HEK293 (cell line): ENCODE measurements around the gene NCOR2.

Source experiments
- CTCF ChIA-PET: fragments of 350-600 bp; formaldehyde crosslinking; extraction: SDS; loops from one replicate; lab custom pipeline; 2021; ENCODE audit warnings: antibody characterized with exemption; lab: Yijun Ruan, JAX
- POLR2A ChIA-PET: fragments of 300-600 bp; formaldehyde crosslinking; extraction: SDS; loops from one replicate; lab custom pipeline; 2020; ENCODE audit warnings: antibody characterized with exemption, inconsistent platforms; lab: Yijun Ruan, JAX
- H3K27ac ChIP-seq: fragments of 200-500 bp; sonication (Bioruptor generic); 2 replicates; pipeline ENCODE4 v1.5.1; 2014; ENCODE audit warnings: low read depth, low read length, control low read depth, inconsistent platforms; ENCODE audit errors: extremely low read depth
- H3K36me3 ChIP-seq, 2 experiments: fragments of 200-500 bp in 1 of 2; sonication (Bioruptor generic) in 1 of 2; 1 replicate in 1 of 2; 2 replicates in 1 of 2; pipeline ENCODE4 v1.5.1; 2014 to 2017; ENCODE audit warnings: inconsistent platforms in 2 of 2, low read length in 2 of 2; ENCODE audit not compliant: control insufficient read depth in 2 of 2, insufficient read depth in 1 of 2
- H3K4me1 ChIP-seq: fragments of 200-500 bp; sonication (Bioruptor generic); 2 replicates; pipeline ENCODE4 v1.5.1; 2014; ENCODE audit warnings: mild to moderate bottlenecking, low read length, inconsistent platforms; ENCODE audit not compliant: control insufficient read depth, insufficient read depth
- H3K4me3 ChIP-seq: 2 replicates; pipeline ENCODE4 v1.5.1; 2011; ENCODE audit warnings: low read depth, mild to moderate bottlenecking, control low read depth, low read length, moderate library complexity
- H3K9me3 ChIP-seq: fragments of 200-500 bp; sonication (Bioruptor generic); 2 replicates; pipeline ENCODE4 v1.5.1; 2014; ENCODE audit warnings: low read depth, low read length, inconsistent platforms; ENCODE audit not compliant: control insufficient read depth, insufficient read depth
- EGR2 ChIP-seq: fragments of 450-650 bp; formaldehyde crosslinking; IDR thresholded peaks from 2 replicates; pipeline ENCODE4 v1.5.1; 2016; ENCODE audit warnings: low read depth, missing biosample characterization, missing genetic modification characterization
- HOXA7 ChIP-seq: sonication (generic); formaldehyde crosslinking; IDR thresholded peaks from 2 replicates; pipeline ENCODE4 v1.8.1; 2022; ENCODE audit warnings: missing genetic modification reagents, borderline replicate concordance
- HOXD13 ChIP-seq: sonication (generic); formaldehyde crosslinking; IDR thresholded peaks from 2 replicates; pipeline ENCODE4 v1.8.0; 2022; ENCODE audit warnings: missing genetic modification reagents, borderline replicate concordance
- IKZF3 ChIP-seq: fragments of 450-650 bp; IDR thresholded peaks from 2 replicates; pipeline ENCODE4 v1.5.0; 2018; ENCODE audit warnings: missing biosample characterization, mild to moderate bottlenecking, missing genetic modification characterization, moderate library complexity
- KLF8 ChIP-seq: fragments of 450-650 bp; formaldehyde crosslinking; IDR thresholded peaks from 2 replicates; pipeline ENCODE4 v1.5.1; 2016; ENCODE audit warnings: missing biosample characterization, missing genetic modification characterization
- ZFP37 ChIP-seq: fragments of 450-650 bp; formaldehyde crosslinking; IDR thresholded peaks from 2 replicates; pipeline ENCODE4 v1.5.1; 2016; ENCODE audit warnings: missing biosample characterization, missing genetic modification characterization
- ZNF10 ChIP-seq: fragments of 450-650 bp; formaldehyde crosslinking; IDR thresholded peaks from 2 replicates; pipeline ENCODE4 v1.5.1; 2017; ENCODE audit warnings: missing biosample characterization, missing genetic modification characterization
- ZNF16 ChIP-seq: fragments of 450-650 bp; formaldehyde crosslinking; IDR thresholded peaks from 2 replicates; pipeline ENCODE4 v1.5.1; 2016; ENCODE audit warnings: low read depth, missing biosample characterization, missing genetic modification characterization
- ZNF223 ChIP-seq: fragments of 450-650 bp; formaldehyde crosslinking; IDR thresholded peaks from 2 replicates; pipeline ENCODE4 v1.5.1; 2016; ENCODE audit warnings: missing biosample characterization, missing genetic modification characterization
- ZNF292 ChIP-seq: fragments of 450-650 bp; formaldehyde crosslinking; IDR thresholded peaks from 2 replicates; pipeline ENCODE4 v1.5.1; 2016; ENCODE audit warnings: low read depth, missing biosample characterization, missing genetic modification characterization, borderline replicate concordance
- ZNF324 ChIP-seq: fragments of 450-650 bp; formaldehyde crosslinking; IDR thresholded peaks from 2 replicates; pipeline ENCODE4 v1.5.1; 2016; ENCODE audit warnings: missing biosample characterization, missing genetic modification characterization
- ZNF354C ChIP-seq: fragments of 450-650 bp; formaldehyde crosslinking; IDR thresholded peaks from 2 replicates; pipeline ENCODE4 v1.5.1; 2016; ENCODE audit warnings: missing biosample characterization, missing genetic modification characterization, low read depth, borderline replicate concordance
- ZNF366 ChIP-seq: fragments of 450-650 bp; formaldehyde crosslinking; conservative IDR thresholded peaks from 2 replicates; pipeline ENCODE4 v1.5.1; 2016; ENCODE audit warnings: missing biosample characterization, missing genetic modification characterization
- ZNF48 ChIP-seq: fragments of 450-650 bp; formaldehyde crosslinking; IDR thresholded peaks from 2 replicates; pipeline ENCODE4 v1.5.1; 2016; ENCODE audit warnings: missing biosample characterization, missing genetic modification characterization
- ZNF555 ChIP-seq: fragments of 450-650 bp; formaldehyde crosslinking; conservative IDR thresholded peaks from 2 replicates; pipeline ENCODE4 v1.5.1; 2017; ENCODE audit warnings: missing biosample characterization, mild to moderate bottlenecking, missing genetic modification characterization, inconsistent platforms
- ZNF621 ChIP-seq: fragments of 450-650 bp; formaldehyde crosslinking; IDR thresholded peaks from 2 replicates; pipeline ENCODE4 v1.5.1; 2017; ENCODE audit warnings: missing biosample characterization, missing genetic modification characterization
- ZNF626 ChIP-seq: fragments of 450-650 bp; sonication (Bioruptor Pico); formaldehyde crosslinking; IDR thresholded peaks from 2 replicates; pipeline ENCODE4 v1.5.1; 2018; ENCODE audit warnings: missing biosample characterization, missing genetic modification characterization, inconsistent platforms
- ZNF654 ChIP-seq: fragments of 450-650 bp; formaldehyde crosslinking; IDR thresholded peaks from 2 replicates; pipeline ENCODE4 v1.5.1; 2016; ENCODE audit warnings: low read depth, missing biosample characterization, missing genetic modification characterization
- ZNF664 ChIP-seq: fragments of 450-650 bp; formaldehyde crosslinking; IDR thresholded peaks from 2 replicates; pipeline ENCODE4 v1.5.1; 2016; ENCODE audit warnings: missing biosample characterization, missing genetic modification characterization
- ZNF747 ChIP-seq: fragments of 450-650 bp; formaldehyde crosslinking; IDR thresholded peaks from 2 replicates; pipeline ENCODE4 v1.5.1; 2016; ENCODE audit warnings: missing biosample characterization, missing genetic modification characterization
- ZSCAN16 ChIP-seq: fragments of 450-650 bp; formaldehyde crosslinking; IDR thresholded peaks from 2 replicates; pipeline ENCODE4 v1.5.1; 2016; ENCODE audit warnings: missing biosample characterization, missing genetic modification characterization
- TF ChIP-seq, protein P1 (sequence below): fragments of 450-650 bp; formaldehyde crosslinking; IDR thresholded peaks from 2 replicates; pipeline ENCODE4 v1.5.1; 2016; ENCODE audit warnings: missing biosample characterization, missing genetic modification characterization
- TF ChIP-seq, protein P2 (sequence below): fragments of 450-650 bp; formaldehyde crosslinking; IDR thresholded peaks from 2 replicates; pipeline ENCODE4 v1.5.1; 2016; ENCODE audit warnings: missing biosample characterization, missing genetic modification characterization
- TF ChIP-seq, protein P3 (sequence below): fragments of 450-650 bp; formaldehyde crosslinking; IDR thresholded peaks from 2 replicates; pipeline ENCODE4 v1.5.1; 2016; ENCODE audit warnings: missing biosample characterization, missing genetic modification characterization, borderline replicate concordance
- TF ChIP-seq, protein P4 (sequence below): fragments of 450-650 bp; formaldehyde crosslinking; IDR thresholded peaks from 2 replicates; pipeline ENCODE4 v1.5.1; 2017; ENCODE audit warnings: missing biosample characterization, missing genetic modification characterization

The NCOR2 gene

DNA sequence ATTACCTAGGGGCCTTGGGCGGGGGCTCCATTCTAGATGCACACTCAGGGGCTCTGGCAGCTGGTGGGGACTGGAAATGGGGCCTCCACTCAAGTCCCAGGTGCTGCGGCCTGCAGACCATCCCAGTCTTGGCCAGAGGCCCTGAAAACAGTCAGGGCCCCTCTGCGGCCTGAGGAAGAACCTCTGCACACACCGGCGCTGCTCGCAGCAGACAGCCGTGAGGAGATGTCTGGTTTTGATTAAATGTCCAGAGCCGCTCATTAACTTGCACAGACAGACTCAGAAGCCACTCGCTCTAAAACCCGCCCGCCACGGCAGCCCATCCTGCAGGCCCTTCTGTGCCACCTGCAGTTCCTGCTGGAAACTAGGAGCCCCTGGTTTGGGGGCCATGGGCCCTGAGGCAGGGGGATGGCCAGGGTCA, 36.4 kb upstream of the NCOR2 start:
- TF ChIP-seq, protein P1, sequence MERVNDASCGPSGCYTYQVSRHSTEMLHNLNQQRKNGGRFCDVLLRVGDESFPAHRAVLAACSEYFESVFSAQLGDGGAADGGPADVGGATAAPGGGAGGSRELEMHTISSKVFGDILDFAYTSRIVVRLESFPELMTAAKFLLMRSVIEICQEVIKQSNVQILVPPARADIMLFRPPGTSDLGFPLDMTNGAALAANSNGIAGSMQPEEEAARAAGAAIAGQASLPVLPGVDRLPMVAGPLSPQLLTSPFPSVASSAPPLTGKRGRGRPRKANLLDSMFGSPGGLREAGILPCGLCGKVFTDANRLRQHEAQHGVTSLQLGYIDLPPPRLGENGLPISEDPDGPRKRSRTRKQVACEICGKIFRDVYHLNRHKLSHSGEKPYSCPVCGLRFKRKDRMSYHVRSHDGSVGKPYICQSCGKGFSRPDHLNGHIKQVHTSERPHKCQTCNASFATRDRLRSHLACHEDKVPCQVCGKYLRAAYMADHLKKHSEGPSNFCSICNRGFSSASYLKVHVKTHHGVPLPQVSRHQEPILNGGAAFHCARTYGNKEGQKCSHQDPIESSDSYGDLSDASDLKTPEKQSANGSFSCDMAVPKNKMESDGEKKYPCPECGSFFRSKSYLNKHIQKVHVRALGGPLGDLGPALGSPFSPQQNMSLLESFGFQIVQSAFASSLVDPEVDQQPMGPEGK (tag by site-specific recombination): no peak
- TF ChIP-seq ZNF747 (tag by site-specific recombination) (no peak), ZFP37 (no peak), ZNF555 (tag by site-specific recombination) (no peak), IKZF3 (tag by site-specific recombination) (no peak), ZNF16 (tag by site-specific recombination) (no peak), KLF8 (tag by site-specific recombination) (no peak), ZSCAN16 (tag by site-specific recombination) (no peak), HOXA7 (CRISPR knock-in tag) (no peak), ZNF654 (no peak)
- TF ChIP-seq, protein P2, sequence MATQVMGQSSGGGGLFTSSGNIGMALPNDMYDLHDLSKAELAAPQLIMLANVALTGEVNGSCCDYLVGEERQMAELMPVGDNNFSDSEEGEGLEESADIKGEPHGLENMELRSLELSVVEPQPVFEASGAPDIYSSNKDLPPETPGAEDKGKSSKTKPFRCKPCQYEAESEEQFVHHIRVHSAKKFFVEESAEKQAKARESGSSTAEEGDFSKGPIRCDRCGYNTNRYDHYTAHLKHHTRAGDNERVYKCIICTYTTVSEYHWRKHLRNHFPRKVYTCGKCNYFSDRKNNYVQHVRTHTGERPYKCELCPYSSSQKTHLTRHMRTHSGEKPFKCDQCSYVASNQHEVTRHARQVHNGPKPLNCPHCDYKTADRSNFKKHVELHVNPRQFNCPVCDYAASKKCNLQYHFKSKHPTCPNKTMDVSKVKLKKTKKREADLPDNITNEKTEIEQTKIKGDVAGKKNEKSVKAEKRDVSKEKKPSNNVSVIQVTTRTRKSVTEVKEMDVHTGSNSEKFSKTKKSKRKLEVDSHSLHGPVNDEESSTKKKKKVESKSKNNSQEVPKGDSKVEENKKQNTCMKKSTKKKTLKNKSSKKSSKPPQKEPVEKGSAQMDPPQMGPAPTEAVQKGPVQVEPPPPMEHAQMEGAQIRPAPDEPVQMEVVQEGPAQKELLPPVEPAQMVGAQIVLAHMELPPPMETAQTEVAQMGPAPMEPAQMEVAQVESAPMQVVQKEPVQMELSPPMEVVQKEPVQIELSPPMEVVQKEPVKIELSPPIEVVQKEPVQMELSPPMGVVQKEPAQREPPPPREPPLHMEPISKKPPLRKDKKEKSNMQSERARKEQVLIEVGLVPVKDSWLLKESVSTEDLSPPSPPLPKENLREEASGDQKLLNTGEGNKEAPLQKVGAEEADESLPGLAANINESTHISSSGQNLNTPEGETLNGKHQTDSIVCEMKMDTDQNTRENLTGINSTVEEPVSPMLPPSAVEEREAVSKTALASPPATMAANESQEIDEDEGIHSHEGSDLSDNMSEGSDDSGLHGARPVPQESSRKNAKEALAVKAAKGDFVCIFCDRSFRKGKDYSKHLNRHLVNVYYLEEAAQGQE (tag by site-specific recombination): no peak
- POLR2A ChIA-PET: no interaction called here
- Histone ChIP-seq H3K27ac (no peak overlapping the region), H3K4me3 (no peak overlapping the region), H3K4me1 (peaks cover 3% of the 10 kb centered on the region), H3K9me3 (no peaks in the 10 kb centered on the region), H3K36me3 (no peaks in the 10 kb centered on the region)
- CTCF ChIA-PET: no interaction called here

- no peaks in the 10 kb centered on the region for H3K9me3 ChIP-seq
- no peaks in the 10 kb centered on the region for H3K4me1 ChIP-seq
- TF ChIP-seq ZNF324 (tag by site-specific recombination): no peak
- no peak for TF ChIP-seq ZNF223
- TF ChIP-seq ZNF354C (tag by site-specific recombination): no peak
- no peak for TF ChIP-seq ZNF366
- no peak for TF ChIP-seq ZNF664 (tag by site-specific recombination)
- no peak for TF ChIP-seq ZNF10 (tag by site-specific recombination)
- no peak for TF ChIP-seq EGR2
- TF ChIP-seq ZNF747 (tag by site-specific recombination): no peak
- TF ChIP-seq, protein P3, sequence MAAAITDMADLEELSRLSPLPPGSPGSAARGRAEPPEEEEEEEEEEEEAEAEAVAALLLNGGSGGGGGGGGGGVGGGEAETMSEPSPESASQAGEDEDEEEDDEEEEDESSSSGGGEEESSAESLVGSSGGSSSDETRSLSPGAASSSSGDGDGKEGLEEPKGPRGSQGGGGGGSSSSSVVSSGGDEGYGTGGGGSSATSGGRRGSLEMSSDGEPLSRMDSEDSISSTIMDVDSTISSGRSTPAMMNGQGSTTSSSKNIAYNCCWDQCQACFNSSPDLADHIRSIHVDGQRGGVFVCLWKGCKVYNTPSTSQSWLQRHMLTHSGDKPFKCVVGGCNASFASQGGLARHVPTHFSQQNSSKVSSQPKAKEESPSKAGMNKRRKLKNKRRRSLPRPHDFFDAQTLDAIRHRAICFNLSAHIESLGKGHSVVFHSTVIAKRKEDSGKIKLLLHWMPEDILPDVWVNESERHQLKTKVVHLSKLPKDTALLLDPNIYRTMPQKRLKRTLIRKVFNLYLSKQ: no peak
- no peak for TF ChIP-seq ZNF48 (tag by site-specific recombination)
- no peak for TF ChIP-seq ZNF621 (tag by site-specific recombination)
- no peak for TF ChIP-seq HOXD13 (CRISPR knock-in tag)
- TF ChIP-seq, protein P4, sequence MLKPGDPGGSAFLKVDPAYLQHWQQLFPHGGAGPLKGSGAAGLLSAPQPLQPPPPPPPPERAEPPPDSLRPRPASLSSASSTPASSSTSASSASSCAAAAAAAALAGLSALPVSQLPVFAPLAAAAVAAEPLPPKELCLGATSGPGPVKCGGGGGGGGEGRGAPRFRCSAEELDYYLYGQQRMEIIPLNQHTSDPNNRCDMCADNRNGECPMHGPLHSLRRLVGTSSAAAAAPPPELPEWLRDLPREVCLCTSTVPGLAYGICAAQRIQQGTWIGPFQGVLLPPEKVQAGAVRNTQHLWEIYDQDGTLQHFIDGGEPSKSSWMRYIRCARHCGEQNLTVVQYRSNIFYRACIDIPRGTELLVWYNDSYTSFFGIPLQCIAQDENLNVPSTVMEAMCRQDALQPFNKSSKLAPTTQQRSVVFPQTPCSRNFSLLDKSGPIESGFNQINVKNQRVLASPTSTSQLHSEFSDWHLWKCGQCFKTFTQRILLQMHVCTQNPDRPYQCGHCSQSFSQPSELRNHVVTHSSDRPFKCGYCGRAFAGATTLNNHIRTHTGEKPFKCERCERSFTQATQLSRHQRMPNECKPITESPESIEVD: no peak
- no peak for TF ChIP-seq ZNF626 (tag by site-specific recombination)
- TF ChIP-seq ZNF292 (tag by site-specific recombination): no peak
- TF ChIP-seq, all 188 proteins: peak for 0
- no peaks in the 10 kb centered on the region for H3K36me3 ChIP-seq
- ChIA-PET CTCF (no interaction called here), POLR2A (no interaction called here)
- H3K27ac ChIP-seq: no peak overlapping the region
- no peak overlapping the region for H3K4me3 ChIP-seq
Measured at GRCh38 chr12:124603100-124603541, 35.7 kb upstream of the NCOR2 start.
